ENCODE measurements around the gene CFAP68.

DNA sequence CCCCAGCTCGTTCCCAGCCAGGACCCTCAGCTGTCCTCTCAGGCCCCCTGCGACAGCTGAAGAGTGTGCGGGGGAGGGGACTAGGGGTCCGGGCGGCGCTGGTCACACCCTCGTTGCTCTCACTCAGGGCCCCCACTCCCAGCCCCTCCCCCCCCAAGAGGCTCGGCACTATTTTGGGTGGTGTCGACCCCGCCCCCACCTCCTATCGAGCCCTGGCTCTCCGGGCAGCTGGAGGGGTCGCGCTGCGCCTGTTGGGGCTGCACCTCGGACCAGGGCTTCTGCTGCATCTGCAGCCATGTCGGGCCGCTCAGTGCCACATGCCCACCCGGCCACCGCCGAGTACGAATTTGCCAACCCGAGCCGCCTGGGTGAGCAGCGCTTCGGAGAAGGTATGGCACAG lies 33.2 kb downstream of the CFAP68 start, which contains the start of gene HSPB2:
- TF ChIP-seq, protein P1, sequence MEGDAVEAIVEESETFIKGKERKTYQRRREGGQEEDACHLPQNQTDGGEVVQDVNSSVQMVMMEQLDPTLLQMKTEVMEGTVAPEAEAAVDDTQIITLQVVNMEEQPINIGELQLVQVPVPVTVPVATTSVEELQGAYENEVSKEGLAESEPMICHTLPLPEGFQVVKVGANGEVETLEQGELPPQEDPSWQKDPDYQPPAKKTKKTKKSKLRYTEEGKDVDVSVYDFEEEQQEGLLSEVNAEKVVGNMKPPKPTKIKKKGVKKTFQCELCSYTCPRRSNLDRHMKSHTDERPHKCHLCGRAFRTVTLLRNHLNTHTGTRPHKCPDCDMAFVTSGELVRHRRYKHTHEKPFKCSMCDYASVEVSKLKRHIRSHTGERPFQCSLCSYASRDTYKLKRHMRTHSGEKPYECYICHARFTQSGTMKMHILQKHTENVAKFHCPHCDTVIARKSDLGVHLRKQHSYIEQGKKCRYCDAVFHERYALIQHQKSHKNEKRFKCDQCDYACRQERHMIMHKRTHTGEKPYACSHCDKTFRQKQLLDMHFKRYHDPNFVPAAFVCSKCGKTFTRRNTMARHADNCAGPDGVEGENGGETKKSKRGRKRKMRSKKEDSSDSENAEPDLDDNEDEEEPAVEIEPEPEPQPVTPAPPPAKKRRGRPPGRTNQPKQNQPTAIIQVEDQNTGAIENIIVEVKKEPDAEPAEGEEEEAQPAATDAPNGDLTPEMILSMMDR (IDR thresholded peaks at IDR 0.05), result no peak
- no peak for TF ChIP-seq POLR2A (IDR thresholded peaks at IDR 0.05)

All from thyroid gland (tissue), 4 donors.